ENCODE results near the gene NLRP6.
"Not testable (repeated sequence)": the region's sequence is repeated elsewhere in the genome, so short reads cannot be mapped to it uniquely, and the experiment has no call there.

The NLRP6 gene

DNA sequence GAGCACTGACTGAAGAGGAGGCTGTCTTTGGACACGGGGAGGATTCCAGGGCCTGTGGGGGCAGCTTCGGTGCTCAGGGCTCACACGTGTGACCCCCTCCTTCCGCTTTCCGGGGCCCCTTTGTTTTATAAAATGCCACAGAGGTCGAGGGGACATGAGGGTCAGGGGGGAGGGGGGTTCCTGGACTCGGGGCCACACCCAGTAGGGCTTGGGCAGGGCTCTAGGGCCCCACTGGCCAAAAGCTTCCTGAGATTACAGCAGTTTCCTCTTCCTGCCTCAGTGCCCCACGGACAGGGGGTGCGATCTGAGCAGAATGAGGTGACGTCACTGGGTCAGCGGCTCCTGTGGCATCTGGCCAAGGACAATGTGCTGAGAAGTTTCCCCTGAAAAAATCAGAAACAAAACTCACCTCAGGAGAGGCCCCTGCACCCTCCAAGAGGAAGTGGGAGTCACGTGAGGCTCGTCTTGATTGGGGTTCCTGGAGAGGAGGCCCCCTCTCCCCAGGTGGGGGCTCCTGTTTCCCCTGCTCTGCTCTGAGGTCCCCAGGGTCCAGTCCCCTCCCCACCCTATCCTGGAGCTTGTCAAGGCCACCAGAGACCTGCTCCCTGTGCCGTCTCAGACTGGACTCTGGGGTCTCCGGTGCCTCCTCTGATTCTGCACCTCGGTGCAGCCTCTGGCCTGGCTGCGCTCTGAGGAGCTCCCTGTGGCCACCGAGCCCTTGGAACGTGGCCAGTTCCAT is 48.8 kb downstream of the NLRP6 start:
- no peak overlapping the region for H3K4me3 ChIP-seq (ENCODE audit: insufficient read depth, low read depth, low read length)
- H3K9me3 ChIP-seq (ENCODE audit: control insufficient read depth, low read length), result no peaks in the 10 kb centered on the region
- no peaks in the 10 kb centered on the region for H3K27me3 ChIP-seq (ENCODE audit: control insufficient read depth, insufficient read depth, low read length, poor library complexity, severe bottlenecking)
- H3K36me3 ChIP-seq (ENCODE audit: control insufficient read depth, insufficient read depth, low read length), result no peaks in the 10 kb centered on the region
- no peak overlapping the region for H3K27ac ChIP-seq (ENCODE audit: insufficient read depth, low read depth, low read length, poor library complexity, severe bottlenecking)
- H3K4me1 ChIP-seq (ENCODE audit: control insufficient read depth, insufficient read depth, low read length), result peaks cover 16% of the 10 kb centered on the region
- 89 to 92% methylated on average over 19 of the region's 19 CpGs for WGBS, 2 experiments

GRCh38 chr11:327581-327923 is 49.3 kb downstream of the NLRP6 start:
- 87 to 96% methylated on average over 3 of the region's 3 CpGs for WGBS, 2 experiments
- H3K27me3 ChIP-seq (ENCODE audit: control insufficient read depth, insufficient read depth, low read length, poor library complexity, severe bottlenecking), result no peaks in the 10 kb centered on the region
- no peaks in the 10 kb centered on the region for H3K9me3 ChIP-seq (ENCODE audit: control insufficient read depth, low read length)
- H3K4me1 ChIP-seq (ENCODE audit: control insufficient read depth, insufficient read depth, low read length), result peaks cover 16% of the 10 kb centered on the region
- H3K27ac ChIP-seq (ENCODE audit: insufficient read depth, low read depth, low read length, poor library complexity, severe bottlenecking), result no peak overlapping the region
- no peaks in the 10 kb centered on the region for H3K36me3 ChIP-seq (ENCODE audit: control insufficient read depth, insufficient read depth, low read length)
- H3K4me3 ChIP-seq (ENCODE audit: insufficient read depth, low read depth, low read length), result no peak overlapping the region

DNA sequence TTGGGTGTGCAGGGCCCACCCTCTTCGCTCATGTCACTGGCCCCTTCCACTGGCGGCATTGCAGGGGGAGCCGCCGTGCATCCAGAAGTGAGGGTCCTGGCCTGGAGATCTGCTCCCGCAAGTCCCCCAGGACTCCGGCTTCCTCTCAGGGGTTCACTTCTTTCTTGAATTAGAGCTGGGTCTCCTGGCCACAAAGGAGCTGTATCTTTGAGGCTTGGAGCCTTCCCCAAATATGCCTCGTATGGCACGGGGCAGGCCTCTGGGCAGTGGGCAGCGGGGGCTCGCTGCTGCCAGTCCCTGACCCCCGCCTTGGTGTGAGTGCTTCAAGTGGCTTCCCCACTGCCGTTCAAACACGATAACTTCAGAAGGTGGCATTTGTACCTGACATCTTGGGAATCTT is 49.8 kb downstream of the NLRP6 start:
- no peaks in the 10 kb centered on the region for H3K9me3 ChIP-seq (ENCODE audit: control insufficient read depth, low read length)
- H3K4me1 ChIP-seq (ENCODE audit: control insufficient read depth, insufficient read depth, low read length), result peaks cover 16% of the 10 kb centered on the region
- H3K36me3 ChIP-seq (ENCODE audit: control insufficient read depth, insufficient read depth, low read length), result no peaks in the 10 kb centered on the region
- no peaks in the 10 kb centered on the region for H3K27me3 ChIP-seq (ENCODE audit: control insufficient read depth, insufficient read depth, low read length, poor library complexity, severe bottlenecking)
- WGBS, 2 experiments, result 94 to 95% methylated on average over 13 of the region's 13 CpGs
- no peak overlapping the region for H3K27ac ChIP-seq (ENCODE audit: insufficient read depth, low read depth, low read length, poor library complexity, severe bottlenecking)
- H3K4me3 ChIP-seq (ENCODE audit: insufficient read depth, low read depth, low read length), result no peak overlapping the region

GRCh38 chr11:328516-329100 is 50.4 kb downstream of the NLRP6 start:
- not testable (repeated sequence) for H3K27me3 ChIP-seq (ENCODE audit: control insufficient read depth, insufficient read depth, low read length, poor library complexity, severe bottlenecking); H3K9me3 ChIP-seq (ENCODE audit: control insufficient read depth, low read length); H3K4me3 ChIP-seq (ENCODE audit: insufficient read depth, low read depth, low read length); H3K36me3 ChIP-seq (ENCODE audit: control insufficient read depth, insufficient read depth, low read length); H3K27ac ChIP-seq (ENCODE audit: insufficient read depth, low read depth, low read length, poor library complexity, severe bottlenecking)
- 87 to 89% methylated on average over 15 of the region's 15 CpGs for WGBS, 2 experiments
- peaks cover 16% of the 10 kb centered on the region for H3K4me1 ChIP-seq (ENCODE audit: control insufficient read depth, insufficient read depth, low read length)

DNA sequence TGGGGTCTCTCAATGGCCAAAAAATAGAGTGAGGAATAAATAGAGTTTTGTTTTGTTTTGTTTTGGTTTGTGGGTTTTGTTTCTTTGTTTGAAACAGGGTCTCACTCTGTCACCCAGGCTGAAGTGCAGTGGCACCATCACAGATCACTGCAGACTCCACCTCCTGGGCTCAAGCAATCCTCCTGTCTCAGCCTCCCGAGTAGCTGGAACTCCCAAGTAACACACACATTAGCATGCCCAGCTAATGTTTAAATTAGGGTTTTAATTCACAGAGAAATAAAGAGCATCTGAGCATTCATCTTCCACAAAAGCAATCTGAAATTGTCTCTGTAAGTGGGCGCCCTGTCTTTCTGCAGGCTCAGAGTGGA is 51.7 kb downstream of the NLRP6 start:
- Histone ChIP-seq H3K27ac (ENCODE audit: insufficient read depth, low read depth, low read length, poor library complexity, severe bottlenecking) (no peak overlapping the region), H3K36me3 (ENCODE audit: control insufficient read depth, insufficient read depth, low read length) (no peaks in the 10 kb centered on the region), H3K27me3 (ENCODE audit: control insufficient read depth, insufficient read depth, low read length, poor library complexity, severe bottlenecking) (no peaks in the 10 kb centered on the region), H3K4me1 (ENCODE audit: control insufficient read depth, insufficient read depth, low read length) (peaks cover 19% of the 10 kb centered on the region), H3K9me3 (ENCODE audit: control insufficient read depth, low read length) (no peaks in the 10 kb centered on the region), H3K4me3 (ENCODE audit: insufficient read depth, low read depth, low read length) (no peak overlapping the region)
- WGBS, 2 experiments, result 89 to 94% methylated on average over 2 of the region's 2 CpGs

DNA sequence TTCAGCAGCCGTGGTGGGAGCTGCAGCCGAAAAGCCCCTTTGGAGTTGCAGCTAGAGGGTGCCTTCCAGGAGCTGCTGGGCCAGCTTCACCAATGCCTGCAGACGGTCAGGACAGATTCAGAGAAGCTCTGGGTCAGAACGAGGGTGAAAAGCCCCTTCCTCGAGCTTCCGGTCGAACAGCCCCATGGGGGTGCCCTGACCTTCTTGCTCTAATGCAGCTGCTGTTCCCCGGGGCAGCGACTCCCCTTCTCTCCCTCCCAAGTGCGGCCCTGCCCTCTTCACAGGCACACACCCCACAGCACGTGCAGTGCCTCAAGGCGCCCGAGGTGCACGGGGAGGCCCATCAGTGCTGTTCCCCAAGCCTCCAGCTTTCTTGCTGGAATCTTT is 52.1 kb downstream of the NLRP6 start:
- 84 to 85% methylated on average over 14 of the region's 14 CpGs for WGBS, 2 experiments
- H3K27me3 ChIP-seq (ENCODE audit: control insufficient read depth, insufficient read depth, low read length, poor library complexity, severe bottlenecking), result no peaks in the 10 kb centered on the region

DNA sequence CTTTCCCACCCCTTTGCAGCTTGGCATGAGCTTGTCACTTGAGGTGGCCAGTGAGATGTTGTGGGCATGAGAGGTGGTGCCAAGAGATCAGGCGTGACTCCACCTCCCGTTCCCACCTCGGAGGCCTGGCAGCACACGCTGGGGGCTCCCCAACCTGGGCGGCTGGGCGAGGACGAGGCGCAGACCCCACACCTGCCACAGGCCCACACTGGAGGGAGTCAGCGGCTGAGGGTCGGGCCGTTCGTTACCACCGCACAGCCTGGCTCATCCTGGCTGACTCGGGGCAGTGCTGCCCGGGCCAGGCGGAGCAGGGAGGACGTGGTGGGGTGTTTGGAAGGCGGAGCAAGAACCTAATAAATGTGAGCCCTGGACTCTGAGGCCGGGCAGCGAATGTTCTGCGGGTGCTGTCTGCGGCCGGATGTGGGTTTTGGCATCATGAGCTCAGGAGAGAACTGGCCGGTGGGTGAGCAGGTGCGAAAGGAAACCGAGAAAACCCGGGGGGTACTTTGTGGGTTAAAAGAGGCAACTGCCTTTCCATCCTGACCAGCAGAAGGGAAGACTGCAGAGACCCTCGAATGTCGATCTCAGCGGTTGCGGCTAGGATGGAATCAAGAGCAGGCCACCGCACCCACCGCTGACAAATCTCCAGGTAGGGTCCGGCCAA is 52.6 kb downstream of the NLRP6 start:
- Histone ChIP-seq H3K4me3 (ENCODE audit: insufficient read depth, low read depth, low read length) (no peak overlapping the region), H3K27me3 (ENCODE audit: control insufficient read depth, insufficient read depth, low read length, poor library complexity, severe bottlenecking) (no peaks in the 10 kb centered on the region), H3K27ac (ENCODE audit: insufficient read depth, low read depth, low read length, poor library complexity, severe bottlenecking) (no peak overlapping the region), H3K9me3 (ENCODE audit: control insufficient read depth, low read length) (no peaks in the 10 kb centered on the region), H3K36me3 (ENCODE audit: control insufficient read depth, insufficient read depth, low read length) (no peaks in the 10 kb centered on the region), H3K4me1 (ENCODE audit: control insufficient read depth, insufficient read depth, low read length) (peaks cover 21% of the 10 kb centered on the region)
- 87% methylated on average over 34 of the region's 34 CpGs for WGBS, 2 experiments

More for the DNA sequence above, 52.1 kb downstream of the NLRP6 start:
- no peak overlapping the region for H3K27ac ChIP-seq (ENCODE audit: insufficient read depth, low read depth, low read length, poor library complexity, severe bottlenecking)
- H3K4me1 ChIP-seq (ENCODE audit: control insufficient read depth, insufficient read depth, low read length), result peaks cover 19% of the 10 kb centered on the region
- no peaks in the 10 kb centered on the region for H3K9me3 ChIP-seq (ENCODE audit: control insufficient read depth, low read length)
- H3K4me3 ChIP-seq (ENCODE audit: insufficient read depth, low read depth, low read length), result no peak overlapping the region
- H3K36me3 ChIP-seq (ENCODE audit: control insufficient read depth, insufficient read depth, low read length), result no peaks in the 10 kb centered on the region

DNA sequence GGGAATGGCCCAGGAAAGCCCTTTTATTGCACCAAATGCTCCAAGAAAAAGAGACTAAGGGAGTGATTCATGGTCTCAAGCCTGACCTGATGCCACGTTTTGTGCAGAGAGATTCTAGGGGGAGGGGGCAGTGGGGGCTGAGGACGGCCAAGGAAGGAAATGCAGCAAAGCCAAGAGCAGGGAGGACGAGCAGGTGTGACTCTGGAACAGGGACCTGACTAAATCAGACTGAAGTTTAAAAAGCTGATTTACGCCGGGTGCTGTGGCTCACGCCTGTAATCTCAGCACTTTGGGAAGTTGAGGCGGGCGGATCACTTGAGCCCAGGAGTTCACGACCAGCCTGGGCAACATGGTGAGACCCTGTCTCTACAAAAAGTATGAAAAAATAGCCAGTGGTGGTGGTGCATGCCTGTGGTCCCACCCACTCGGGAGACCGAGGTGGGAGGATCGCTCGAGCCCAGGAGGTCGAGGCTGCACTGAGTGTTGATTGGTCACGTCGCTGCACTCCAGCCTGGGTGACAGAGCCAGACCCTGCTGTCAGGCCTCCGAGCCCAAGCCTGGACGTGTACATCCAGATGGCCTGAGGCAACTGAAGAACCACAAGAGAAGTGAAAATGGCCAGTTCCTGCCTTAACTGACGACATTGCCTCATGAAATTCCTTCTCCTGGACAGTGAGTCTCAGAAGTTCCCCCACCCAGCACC is 53.3 kb downstream of the NLRP6 start:
- no peaks in the 10 kb centered on the region for H3K36me3 ChIP-seq (ENCODE audit: control insufficient read depth, insufficient read depth, low read length)
- no peak overlapping the region for H3K27ac ChIP-seq (ENCODE audit: insufficient read depth, low read depth, low read length, poor library complexity, severe bottlenecking)
- no peaks in the 10 kb centered on the region for H3K9me3 ChIP-seq (ENCODE audit: control insufficient read depth, low read length)
- no peak overlapping the region for H3K4me3 ChIP-seq (ENCODE audit: insufficient read depth, low read depth, low read length)
- H3K27me3 ChIP-seq (ENCODE audit: control insufficient read depth, insufficient read depth, low read length, poor library complexity, severe bottlenecking), result no peaks in the 10 kb centered on the region
- H3K4me1 ChIP-seq (ENCODE audit: control insufficient read depth, insufficient read depth, low read length), result peaks cover 16% of the 10 kb centered on the region
- 93 to 95% methylated on average over 19 of the region's 19 CpGs for WGBS, 2 experiments

DNA sequence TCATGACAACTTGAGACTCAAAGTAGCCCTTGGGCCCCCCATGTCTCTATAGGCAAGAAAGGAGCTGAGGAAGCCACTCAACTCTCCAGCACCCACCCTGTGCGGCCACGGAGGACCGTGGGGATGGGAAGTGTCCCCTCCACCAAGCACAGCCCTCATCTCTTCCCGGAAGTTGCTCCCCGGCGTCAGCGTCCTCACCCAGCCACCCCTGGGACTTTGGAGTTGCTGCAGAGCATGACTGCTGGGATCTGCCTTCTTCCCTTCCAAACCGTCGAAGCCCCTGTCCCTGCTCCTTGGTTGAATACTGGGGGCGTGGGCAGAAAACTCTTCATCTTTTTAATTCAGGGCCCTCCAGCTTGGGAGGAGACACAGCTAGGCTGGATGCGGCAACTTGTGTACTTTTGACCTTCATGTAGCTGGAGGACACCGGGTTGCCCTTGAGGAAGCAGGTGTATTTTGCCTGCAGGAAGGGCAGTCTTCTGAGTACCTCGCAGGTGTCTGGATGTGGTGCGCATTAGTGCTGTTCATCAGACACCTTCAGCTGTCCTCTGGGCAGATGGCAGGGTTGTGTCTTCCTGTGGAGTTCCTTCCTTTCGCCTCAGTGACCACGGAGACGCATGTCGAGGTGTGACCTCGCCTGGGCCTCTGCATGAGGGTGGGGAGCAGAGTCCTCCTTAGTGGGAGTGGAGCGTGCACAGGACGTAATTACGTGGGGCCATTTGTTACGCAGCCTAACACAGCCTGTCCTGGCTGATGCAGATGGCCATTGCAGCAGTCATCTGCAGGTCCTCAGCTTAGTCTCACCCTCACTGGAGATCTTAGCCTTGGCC is 54.7 kb downstream of the NLRP6 start:
- Histone ChIP-seq H3K36me3 (ENCODE audit: control insufficient read depth, insufficient read depth, low read length) (no peaks in the 10 kb centered on the region), H3K4me1 (ENCODE audit: control insufficient read depth, insufficient read depth, low read length) (peaks cover 13% of the 10 kb centered on the region), H3K27ac (ENCODE audit: insufficient read depth, low read depth, low read length, poor library complexity, severe bottlenecking) (no peak overlapping the region), H3K4me3 (ENCODE audit: insufficient read depth, low read depth, low read length) (no peak overlapping the region), H3K9me3 (ENCODE audit: control insufficient read depth, low read length) (no peaks in the 10 kb centered on the region), H3K27me3 (ENCODE audit: control insufficient read depth, insufficient read depth, low read length, poor library complexity, severe bottlenecking) (no peaks in the 10 kb centered on the region)
- WGBS, 2 experiments, result 96 to 97% methylated on average over 23 of the region's 23 CpGs

Measured in ectodermal cell (in vitro differentiated cells).